WI38 (cell line): ENCODE measurements around the gene OR6C65.
"Not testable (repeated sequence)": the region's sequence is repeated elsewhere in the genome, so short reads cannot be mapped to it uniquely, and the experiment has no call there.

Source experiments
- H3K4me3 ChIP-seq: 2 replicates; pipeline ENCODE4 v1.5.1; 2011; ENCODE audit warnings: low read depth, mild to moderate bottlenecking, control low read depth, low read length
- CTCF ChIP-seq: IDR thresholded peaks from 2 replicates; pipeline ENCODE4 v1.5.1; 2012; ENCODE audit warnings: low read depth, mild to moderate bottlenecking, control low read depth, low read length

Gene OR6C65

DNA sequence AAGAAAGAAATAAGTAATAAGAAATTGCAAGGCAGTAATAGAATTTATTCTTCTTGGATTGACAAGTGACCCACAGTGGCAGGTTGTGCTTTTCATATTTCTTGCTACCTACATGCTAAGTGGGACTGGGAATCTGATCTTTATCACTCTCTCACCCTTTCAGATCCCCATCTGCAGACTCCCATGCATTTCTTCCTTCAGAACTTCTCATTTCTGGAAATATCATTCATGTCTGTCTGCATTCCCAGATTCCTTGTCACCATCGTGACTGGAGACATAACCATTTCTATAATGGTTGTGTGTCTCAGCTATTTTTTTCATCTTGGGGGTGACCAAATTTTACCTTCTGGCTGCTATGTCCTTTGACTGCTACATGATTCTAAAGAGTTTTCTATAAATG is 4.0 kb upstream of the OR6C65 start:
- no peak for TF ChIP-seq CTCF

DNA sequence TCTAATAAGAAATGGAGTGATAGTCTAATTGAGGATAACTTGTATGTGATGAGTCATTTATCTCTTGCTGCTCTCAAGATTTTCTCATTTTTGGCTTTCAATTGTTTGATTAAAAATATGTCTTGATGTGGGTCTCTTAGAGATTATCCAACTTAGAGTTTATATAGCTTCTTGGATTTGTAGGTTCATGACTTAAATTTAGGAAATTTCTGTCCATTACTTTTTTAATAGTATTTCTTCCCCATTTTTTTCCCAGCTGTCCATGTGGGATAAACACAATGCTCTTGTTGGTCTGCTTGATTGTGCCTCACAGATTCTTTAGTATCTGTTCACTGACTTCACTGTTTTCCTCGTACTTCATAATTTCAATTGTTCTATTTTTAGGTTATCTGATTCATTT is 7.5 kb downstream of the OR6C65 start:
- TF ChIP-seq CTCF: no peak
- H3K4me3 ChIP-seq: no peak overlapping the region

More for the DNA sequence above, 4.0 kb upstream of the OR6C65 start:
- H3K4me3 ChIP-seq: no peak overlapping the region

- not testable (repeated sequence) for H3K4me3 ChIP-seq
These were observed 8.8 kb downstream of the OR6C65 start for GRCh38 chr12:55409133-55409532.

GRCh38 chr12:55412138-55412537 is 11.8 kb downstream of the OR6C65 start:
- H3K4me3 ChIP-seq: not testable (repeated sequence)

GRCh38 chr12:55413498-55414388 is 13.4 kb downstream of the OR6C65 start:
- not testable (repeated sequence) for H3K4me3 ChIP-seq

- H3K4me3 ChIP-seq: not testable (repeated sequence)
These were observed 14.1 kb downstream of the OR6C65 start for GRCh38 chr12:55414396-55414823.

- H3K4me3 ChIP-seq: not testable (repeated sequence)
These were observed 14.6 kb downstream of the OR6C65 start for GRCh38 chr12:55414889-55415288.

DNA sequence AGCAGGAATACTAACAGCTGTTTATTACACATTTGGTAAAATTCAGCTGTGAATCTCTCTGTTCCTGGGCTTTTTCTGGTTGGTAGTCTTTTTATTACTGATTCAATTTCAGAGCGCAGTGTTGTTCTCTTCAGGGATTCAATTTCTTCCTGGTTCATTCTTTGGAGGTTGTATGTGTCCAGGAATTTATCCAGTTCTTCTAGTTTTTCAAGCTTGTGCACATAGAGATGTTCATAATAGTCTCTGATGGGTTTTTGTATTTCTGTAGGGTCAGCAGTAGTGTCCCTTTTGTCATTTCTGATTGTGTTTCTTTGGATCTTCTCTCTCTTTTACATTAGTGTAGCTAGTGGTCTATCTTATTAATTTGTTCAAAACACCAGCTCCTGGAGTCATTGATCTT is 16.6 kb downstream of the OR6C65 start:
- TF ChIP-seq CTCF: no peak

GRCh38 chr12:55420307-55420962 is 20.1 kb downstream of the OR6C65 start:
- no peak for TF ChIP-seq CTCF

More for the DNA sequence above, 16.6 kb downstream of the OR6C65 start:
- no peak overlapping the region for H3K4me3 ChIP-seq

GRCh38 chr12:55425954-55426353 is 25.6 kb downstream of the OR6C65 start, which contains the start of gene OR6C76:
OR6C76 (plus strand) TSS chr12:55426254; CDS start chr12:55426254, 0 bp downstream.
- H3K4me3 ChIP-seq: no peak within 1 kb of the TSS
- TF ChIP-seq CTCF: no peak

More at GRCh38 chr12:55420307-55420962, 20.1 kb downstream of the OR6C65 start:
- H3K4me3 ChIP-seq: no peak overlapping the region
